ENCODE results near the gene MAP3K5. TPM values are rescaled to one million over a fixed set of nuclear protein-coding genes. Genes with fewer than 3 reads are reported as not detected.

Gene MAP3K5
- total and polyA plus RNA-seq, 2 donors (not counting 3 experiments of a cell fraction or from before 2014, with no cell fraction given), result 1.5 to 7.0 TPM

GRCh38 chr6:136625293-136625692, 167.0 kb downstream of the MAP3K5 start:
- CTCF ChIA-PET, result interaction anchor here (1.9 kb wide), 1 partner anchor 19 kb away, joined by 9 read pairs; no protein-coding TSS in a partner anchor
- BruUV-seq (replicated peaks), result no TSS peak
- dilution Hi-C loops (cut with MboI; ENCODE audit: extremely low pct_ligation_motif_present, low sequenced_read_pairs) (no loop called here), intact Hi-C loops (cut with micrococcal nuclease) (no loop called here)
- no peaks in the 10 kb centered on the region for H3K9me1 ChIP-seq (replicated peaks; ENCODE audit: control insufficient read depth, extremely low read depth, insufficient read depth, low read length)
- no peaks in the 10 kb centered on the region for H4K20me1 ChIP-seq (replicated peaks; ENCODE audit: control insufficient read depth, extremely low read depth, insufficient read depth, low read length)
- DNase-seq (ENCODE audit: low read depth, low spot score), result no peak
- no peak overlapping the region for H3K4me3 ChIP-seq (replicated peaks in 1 of 3; ENCODE audit: insufficient read depth in 1 of 3, low read depth in 1 of 3, low read length in 3 of 3)
- H2AFZ ChIP-seq (ENCODE audit: low read depth, low read length), result no peak overlapping the region
- no peaks in the 10 kb centered on the region for H3K4me1 ChIP-seq (ENCODE audit: control insufficient read depth, extremely low read depth, insufficient read depth, low read length)
- no peak for FAIRE-seq
- H3K9me3 ChIP-seq (replicated peaks; ENCODE audit: control insufficient read depth, insufficient read depth, low read length), result no peaks in the 10 kb centered on the region
- H3K4me2 ChIP-seq (ENCODE audit: insufficient read depth, low read length), result no peak overlapping the region
- no peaks in the 10 kb centered on the region for H3K79me2 ChIP-seq (ENCODE audit: control insufficient read depth, insufficient read depth, low read length)
- TF ChIP-seq JUN (IDR thresholded peaks at IDR 0.05; ENCODE audit: borderline replicate concordance, insufficient read depth, insufficient read length, low read depth) (no peak), CTCF (IDR thresholded peaks at IDR 0.05; ENCODE audit: extremely low read depth in 1 of 2, insufficient read depth in 1 of 2, low read depth in 1 of 2, low read length in 2 of 2) (no peak), POLR2A (IDR thresholded peaks at IDR 0.05; ENCODE audit: low read depth, low read length) (no peak), FOS (IDR thresholded peaks at IDR 0.05; ENCODE audit: borderline replicate concordance, insufficient read depth, low read length) (no peak), EZH2 (IDR thresholded peaks at IDR 0.05; ENCODE audit: borderline replicate concordance, low read depth, low read length, severe bottlenecking) (no peak), GATA2 (IDR thresholded peaks at IDR 0.05; ENCODE audit: insufficient read depth, insufficient read length, low read depth, low read length) (no peak), MAX (IDR thresholded peaks at IDR 0.05; ENCODE audit: insufficient read depth, insufficient read length) (no peak), POLR2AphosphoS5 (IDR thresholded peaks at IDR 0.05; ENCODE audit: insufficient read depth, low read depth, low read length) (no peak)
- H3K36me3 ChIP-seq (ENCODE audit: control insufficient read depth in 2 of 2, extremely low read depth in 1 of 2, insufficient read depth in 2 of 2, low read length in 2 of 2), result no peaks in the 10 kb centered on the region
- no peak overlapping the region for H3K9ac ChIP-seq (replicated peaks; ENCODE audit: extremely low read depth, insufficient read depth, low read length)
- no peaks in the 10 kb centered on the region for H3K27me3 ChIP-seq (ENCODE audit: control insufficient read depth in 2 of 2, insufficient read depth in 2 of 2, low read length in 2 of 2)
- POLR2A ChIA-PET, result no interaction called here
- no peak overlapping the region for H3K27ac ChIP-seq (ENCODE audit: insufficient read depth, low read depth, low read length)

All from endothelial cell of umbilical vein (primary cell).